GM10266 (cell line): ENCODE results near the gene WIPF1.

Experiments used
- DNase-seq: peaks from one replicate; pipeline ENCODE4 v3.0.0; 2012; ENCODE audit errors: extremely low spot score
- CTCF ChIP-seq: IDR thresholded peaks from 2 replicates; pipeline ENCODE4 v1.5.1; 2012; ENCODE audit warnings: mild to moderate bottlenecking, low read depth; ENCODE audit not compliant: control insufficient read depth, insufficient read depth; ENCODE audit errors: missing control alignments

The WIPF1 gene

DNA sequence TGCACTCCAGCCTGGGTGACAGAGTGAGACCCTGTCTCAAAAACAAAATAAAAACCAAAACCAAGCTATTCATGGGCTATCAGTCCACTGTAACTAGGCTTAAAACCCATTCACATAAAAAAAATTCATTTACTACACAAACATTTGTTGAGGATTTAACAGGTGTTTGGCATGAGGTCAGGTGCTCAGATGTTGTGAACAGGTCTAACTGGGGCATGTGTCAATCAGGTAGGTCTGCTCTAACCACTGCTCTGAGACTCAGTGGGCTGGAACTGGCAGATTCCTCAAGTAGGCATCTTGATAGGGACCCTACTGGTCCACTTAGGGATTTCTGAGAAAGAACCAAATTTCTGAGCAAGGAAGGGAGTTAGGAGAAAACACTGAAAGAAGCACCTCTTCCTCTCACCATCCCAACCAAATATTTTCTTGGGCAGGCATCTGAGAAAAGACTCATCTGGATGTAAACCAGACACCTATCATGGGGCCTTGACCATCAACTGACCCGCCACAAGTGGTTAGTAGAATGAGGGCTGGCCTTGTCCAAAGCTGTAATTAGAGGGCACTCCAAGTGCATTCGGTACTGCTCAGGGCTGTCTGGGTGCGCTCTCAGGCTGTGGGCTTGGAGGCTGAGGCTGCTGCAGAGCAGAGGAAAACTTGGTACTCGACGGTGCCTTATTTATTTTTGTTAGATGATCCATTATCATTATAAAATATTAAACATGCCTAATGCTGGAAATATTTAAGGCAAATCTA is 33.9 kb downstream of the WIPF1 start:
- DNase-seq: no peak
- no peak for TF ChIP-seq CTCF

DNA sequence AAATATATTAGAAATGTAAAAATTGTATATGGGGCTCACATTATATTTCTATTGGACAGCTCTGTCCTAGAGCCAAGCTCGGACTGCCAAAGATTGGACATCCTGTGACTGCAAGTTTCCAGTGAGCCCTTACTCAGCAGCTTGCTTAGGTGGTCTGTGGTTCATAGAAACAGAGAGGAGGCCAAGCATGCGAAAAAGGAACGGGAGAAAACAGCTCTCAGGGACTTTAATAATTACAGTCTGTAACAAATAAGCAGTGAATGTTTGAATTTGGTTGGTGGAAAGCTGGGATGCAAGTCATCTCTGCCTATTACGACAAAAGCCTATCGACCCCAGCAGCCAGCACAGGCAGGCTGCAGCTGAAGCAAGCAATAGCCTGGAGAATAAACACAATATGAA is 35.6 kb downstream of the WIPF1 start:
- DNase-seq: no peak
- no peak for TF ChIP-seq CTCF

DNA sequence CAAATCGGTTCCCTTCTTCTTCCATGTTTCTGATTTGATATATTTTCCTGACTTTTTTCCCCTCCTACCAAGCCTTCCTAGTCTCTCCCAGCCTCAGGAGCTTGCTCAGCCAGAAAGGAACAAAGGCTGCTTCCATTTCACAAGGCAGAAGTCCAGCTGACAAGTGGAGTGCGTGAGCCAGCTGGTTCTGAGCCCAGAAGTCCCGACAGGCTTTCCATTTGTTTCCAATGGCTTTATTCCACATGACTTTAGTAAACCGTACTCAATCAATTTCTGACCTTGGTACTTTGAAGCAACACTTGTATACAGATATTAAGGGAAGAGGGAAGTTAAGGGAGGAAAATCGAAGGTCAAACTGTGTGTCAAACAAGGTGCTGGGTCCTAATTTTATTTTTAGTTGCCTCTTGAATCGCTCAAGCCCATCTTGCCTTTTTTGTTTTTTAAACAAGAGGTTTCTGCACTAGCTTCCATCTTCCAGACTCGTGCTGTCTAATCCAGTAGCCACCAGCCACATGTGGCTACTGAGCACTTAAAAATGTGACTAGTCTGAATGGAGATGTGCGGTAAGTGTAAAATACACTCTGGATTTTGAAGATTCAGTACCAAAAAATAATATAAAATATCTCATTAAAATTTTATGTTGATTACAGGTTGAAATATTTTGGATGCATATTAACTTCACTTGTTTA is 36.2 kb downstream of the WIPF1 start:
- no peak for DNase-seq
- TF ChIP-seq CTCF: no peak

DNA sequence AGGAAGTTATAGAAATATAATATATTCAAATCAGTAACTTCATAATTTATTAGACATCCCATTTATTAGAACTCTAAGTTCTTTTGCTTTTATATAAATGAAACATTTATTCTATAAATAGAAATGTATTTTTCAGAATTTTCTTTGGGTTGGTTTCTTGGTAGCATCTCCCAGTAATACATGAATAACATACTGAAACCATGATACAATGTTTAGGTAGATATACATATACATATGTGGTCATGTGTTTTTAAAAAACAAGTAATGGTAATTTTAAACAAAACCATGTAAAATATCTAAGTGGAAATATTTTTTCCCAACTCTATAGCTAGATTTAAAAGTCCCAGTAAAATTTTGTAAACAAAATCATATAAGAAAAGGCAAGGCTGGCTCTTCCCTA is 36.9 kb downstream of the WIPF1 start:
- no peak for TF ChIP-seq CTCF
- DNase-seq: no peak

- TF ChIP-seq CTCF: no peak
- DNase-seq: no peak
Observed at GRCh38 chr2:174555998-174556397, 41.6 kb downstream of the WIPF1 start.

DNA sequence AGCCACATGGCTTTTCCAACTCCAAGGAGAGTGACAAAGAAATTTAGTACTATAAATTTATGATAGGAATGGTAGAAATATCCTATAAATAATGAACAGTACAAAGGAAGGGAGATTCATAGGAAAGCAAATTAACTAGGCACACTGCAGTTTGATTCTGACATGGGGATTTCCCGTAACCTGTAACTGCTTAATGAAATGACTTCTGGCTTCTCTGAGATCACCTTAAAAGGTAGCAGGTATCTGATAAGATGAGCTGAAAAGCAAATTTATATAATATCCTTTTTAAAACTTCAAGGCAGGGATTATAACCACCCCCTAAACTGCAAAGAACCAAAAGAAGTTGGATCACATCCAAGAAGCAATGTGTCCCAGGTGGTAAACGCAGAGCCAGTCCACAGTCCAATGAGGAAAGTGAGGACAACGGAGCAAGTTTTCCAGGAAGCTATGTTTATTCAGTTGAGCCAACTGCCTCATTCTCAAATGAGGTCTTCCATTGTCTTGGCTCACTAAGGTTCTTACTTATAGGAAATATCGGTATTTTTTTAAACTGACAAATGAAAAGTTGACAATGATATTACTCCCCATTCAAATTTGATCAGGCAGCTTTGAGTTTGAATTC is 43.0 kb downstream of the WIPF1 start:
- TF ChIP-seq CTCF: no peak
- no peak for DNase-seq

DNA sequence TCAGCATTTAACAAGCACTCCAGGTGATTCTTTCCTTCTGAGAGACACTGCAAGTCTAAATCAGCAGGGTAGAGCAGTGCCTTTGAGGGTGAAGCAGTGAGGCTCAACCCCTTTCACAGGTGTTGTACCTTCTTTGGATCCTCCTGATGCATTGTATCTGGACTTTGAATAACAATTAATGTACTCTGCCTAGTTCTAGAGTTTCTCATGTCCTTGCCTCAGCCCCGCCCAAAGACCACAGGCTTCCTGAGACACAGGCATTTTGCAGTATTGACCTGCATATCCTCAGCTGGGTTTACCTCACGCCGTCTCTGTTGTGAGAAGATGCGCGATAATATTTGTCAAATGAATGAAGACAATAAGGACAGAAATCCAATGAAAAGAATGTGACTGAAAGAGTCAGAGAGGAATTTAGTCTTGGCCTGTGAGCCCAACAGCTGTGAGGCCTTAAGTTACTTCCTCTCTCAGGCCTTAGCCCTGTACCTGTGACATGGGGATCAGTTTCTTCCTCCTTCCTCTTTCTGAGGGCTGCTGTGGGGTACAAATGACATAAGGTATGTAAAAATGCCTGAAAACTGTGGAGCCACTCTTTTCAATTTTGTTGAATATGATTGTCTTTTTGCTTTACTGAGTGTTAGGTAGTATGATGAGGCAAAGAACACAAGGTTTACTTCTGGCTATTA is 43.7 kb downstream of the WIPF1 start:
- no peak for DNase-seq
- no peak for TF ChIP-seq CTCF
